HG03159 (cell line): ENCODE measurements around the gene BBS7.

ENCODE experiments used
- ATAC-seq: cut with Tn5 transposase; IDR thresholded peaks from one replicate; pipeline ENCODE4 v1.9.1; 2021; ENCODE audit warnings: mild to moderate bottlenecking, moderate library complexity; ENCODE audit not compliant: unreplicated experiment

BBS7 gene, protein sequence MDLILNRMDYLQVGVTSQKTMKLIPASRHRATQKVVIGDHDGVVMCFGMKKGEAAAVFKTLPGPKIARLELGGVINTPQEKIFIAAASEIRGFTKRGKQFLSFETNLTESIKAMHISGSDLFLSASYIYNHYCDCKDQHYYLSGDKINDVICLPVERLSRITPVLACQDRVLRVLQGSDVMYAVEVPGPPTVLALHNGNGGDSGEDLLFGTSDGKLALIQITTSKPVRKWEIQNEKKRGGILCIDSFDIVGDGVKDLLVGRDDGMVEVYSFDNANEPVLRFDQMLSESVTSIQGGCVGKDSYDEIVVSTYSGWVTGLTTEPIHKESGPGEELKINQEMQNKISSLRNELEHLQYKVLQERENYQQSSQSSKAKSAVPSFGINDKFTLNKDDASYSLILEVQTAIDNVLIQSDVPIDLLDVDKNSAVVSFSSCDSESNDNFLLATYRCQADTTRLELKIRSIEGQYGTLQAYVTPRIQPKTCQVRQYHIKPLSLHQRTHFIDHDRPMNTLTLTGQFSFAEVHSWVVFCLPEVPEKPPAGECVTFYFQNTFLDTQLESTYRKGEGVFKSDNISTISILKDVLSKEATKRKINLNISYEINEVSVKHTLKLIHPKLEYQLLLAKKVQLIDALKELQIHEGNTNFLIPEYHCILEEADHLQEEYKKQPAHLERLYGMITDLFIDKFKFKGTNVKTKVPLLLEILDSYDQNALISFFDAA

DNA sequence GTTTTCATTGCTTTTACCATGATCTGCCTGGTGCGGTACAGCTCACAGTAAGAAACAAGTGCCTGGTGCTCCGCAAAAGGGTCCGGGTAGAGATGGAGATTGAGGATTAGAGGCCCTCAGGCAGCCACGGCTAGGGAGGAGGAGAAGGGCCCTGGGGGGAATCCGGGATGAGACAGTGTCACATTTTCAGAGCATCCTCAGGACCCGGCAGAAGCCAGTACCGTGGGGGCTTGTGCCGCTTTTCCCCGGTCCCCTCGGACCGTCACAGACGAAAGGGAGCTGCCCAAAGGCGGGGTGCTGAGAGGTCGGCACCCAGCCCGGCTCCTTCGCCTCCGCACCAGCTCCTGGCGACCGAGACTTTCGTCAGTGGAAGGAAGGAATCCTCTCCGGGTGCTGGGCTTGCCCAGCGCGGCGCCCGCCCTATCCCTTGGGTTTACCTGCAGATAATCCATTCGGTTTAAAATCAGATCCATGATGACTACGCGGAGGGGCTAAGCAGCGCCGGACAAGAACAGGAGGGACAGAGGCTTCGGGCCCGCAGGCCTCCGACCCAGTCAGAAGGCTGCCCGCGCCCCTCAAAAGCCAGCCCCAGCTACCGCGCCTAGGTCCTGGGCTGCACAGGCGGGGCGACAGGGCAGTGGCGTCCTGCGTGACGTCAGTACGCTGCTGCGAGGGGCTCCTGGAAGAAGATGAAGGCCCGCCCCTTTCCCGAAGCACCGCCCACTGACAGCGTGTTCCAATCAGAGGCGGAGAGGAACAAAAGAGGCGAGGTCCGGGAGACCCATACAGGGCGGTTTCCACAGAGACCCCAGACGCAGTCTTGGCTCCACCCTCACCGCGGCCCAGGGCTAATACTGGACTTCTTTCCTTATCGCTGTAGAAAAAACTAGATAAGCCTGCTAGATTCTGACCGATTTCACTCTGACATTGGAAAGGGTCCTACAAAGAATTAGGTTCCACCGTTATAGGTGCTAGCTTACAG is at the start of gene BBS7:
BBS7 (minus strand) TSS at position 634 of the 982 bp plus-strand sequence; CDS start at position 473, 161 bp downstream.
- peak; percentile 99 for ATAC-seq

DNA sequence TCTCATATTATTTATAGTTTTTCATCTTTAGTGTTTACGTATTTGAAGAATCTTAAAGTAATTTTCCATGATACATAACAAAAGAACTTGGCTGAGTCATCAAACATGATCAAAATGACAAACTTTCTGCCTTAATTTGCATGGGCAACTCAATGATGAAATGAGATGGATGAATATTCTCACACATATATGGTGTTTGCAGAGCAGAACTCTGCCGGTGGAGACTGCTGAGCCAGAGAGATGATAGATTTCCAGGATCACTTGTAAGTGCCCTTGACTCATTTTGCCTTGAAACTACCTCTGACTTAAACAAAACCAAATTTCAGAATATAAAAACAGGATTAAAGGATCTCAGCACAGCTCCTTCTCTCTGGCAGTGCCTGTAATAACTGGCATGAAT is 43.4 kb upstream of the BBS7 start:
- ATAC-seq, result no peak

DNA sequence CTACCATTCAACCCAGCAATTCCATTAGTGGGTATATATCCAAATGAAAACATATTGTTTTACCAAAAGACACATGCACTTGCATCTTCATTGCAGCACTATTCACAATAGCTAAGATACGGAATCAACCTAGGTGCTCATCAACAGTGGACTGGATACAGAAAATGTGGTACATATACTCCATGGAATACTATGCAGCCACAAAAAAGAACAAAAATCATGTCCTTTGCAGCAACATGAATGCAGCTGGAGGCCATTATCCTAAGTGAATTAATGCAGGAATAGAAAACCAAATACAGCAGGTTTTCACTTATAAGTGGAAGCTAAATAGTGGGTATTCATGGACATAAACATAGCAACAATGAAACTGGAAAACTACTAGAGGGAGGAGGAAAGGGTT is 38.1 kb upstream of the BBS7 start:
- ATAC-seq, result no peak

DNA sequence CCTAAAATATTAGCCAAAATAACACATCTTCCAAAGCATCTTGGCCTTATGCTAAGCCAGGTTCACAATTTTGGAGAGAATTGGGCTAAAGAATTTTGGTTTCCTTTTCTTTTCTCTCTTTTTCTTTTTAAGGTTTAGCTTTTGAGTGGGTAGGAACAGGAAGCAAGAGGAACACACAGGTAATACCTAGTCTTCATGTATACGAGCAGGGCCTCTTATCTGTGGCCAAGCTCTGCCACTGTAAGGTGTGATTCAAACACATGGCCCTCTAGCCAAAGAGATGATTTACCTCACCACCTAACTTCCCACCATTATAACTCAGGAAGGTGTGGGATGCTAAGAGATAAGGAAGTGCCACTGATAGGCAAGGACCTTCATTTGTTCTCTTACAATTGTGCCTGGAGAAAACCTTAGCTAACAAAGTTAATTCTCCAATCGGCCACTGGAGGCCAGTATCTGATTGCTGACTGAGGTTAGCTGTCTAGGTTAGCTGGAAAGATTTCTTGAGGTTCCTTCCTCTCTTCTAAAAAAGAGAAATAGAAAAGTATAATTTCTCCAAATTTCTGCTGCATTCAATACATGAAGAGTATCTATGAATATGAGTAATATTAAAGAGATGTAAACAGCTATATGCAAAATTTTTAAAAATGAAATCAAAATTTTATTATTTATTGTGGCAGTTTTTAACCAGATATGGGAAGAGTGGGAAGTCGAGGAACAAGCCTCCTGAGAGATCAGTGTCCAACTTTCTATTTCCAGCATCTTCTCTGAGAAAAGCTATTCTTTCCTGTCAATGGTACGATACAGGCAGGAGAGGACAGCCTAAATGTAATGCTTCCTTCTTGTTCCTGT is 30.1 kb upstream of the BBS7 start:
- peak; percentile 92 for ATAC-seq

DNA sequence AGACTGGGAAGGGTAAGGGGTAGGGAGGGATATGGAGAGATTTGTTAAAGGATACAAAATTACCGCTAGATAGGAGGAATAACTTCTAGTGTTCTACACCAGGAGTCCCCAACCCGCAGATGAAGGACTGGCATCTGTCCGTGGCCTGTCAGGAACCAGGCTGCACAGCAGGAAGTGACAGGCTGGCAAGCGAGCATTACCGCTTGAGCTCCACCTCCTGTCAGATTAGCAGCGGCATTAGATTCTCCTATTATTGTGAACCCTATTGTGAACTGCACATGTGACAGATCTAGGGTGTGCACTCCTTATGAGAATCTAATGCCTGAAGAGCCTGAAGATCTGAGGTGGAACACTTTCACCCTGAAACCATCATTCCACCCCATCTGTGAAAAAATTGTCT is 27.9 kb upstream of the BBS7 start:
- no peak for ATAC-seq

DNA sequence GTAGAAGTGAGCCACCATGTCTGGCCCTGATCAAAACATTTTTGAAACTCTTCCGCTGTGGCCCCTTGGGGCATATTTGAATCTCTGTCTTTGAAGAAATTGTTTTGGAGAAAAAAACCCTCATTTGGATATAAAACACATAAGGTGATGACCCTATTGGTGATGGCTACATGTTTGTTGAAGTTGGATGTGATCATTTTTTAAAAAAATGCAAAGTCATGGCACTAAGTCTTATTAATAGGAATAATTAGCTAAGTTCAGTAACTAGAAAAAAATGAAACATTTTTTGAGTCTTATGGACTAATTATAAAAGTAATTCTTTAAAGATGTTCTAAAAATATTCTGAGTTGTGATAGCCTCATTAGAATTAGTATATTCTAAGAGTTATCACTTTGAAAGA is 17.9 kb upstream of the BBS7 start:
- no peak for ATAC-seq

GRCh38 chr4:121885115-121885514 is 14.8 kb upstream of the BBS7 start:
- ATAC-seq, result no peak

DNA sequence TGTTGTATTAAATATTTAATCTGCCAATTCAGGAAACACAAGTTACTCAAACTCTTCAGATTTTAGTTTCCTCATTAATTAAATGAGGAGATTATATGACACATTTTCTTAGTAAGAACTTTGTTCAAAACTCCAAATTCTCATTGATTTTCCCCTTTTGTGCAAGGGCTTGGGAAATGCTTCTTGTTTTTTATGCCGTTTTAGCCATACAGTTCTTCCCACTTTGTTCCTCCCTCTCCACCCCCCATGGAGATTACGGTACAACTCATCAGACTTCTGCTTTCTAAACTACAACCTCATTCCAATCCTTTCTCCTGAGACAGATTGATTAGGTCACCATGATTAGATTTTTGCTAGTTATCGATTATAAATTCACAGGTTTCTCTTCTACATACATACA is 10.9 kb upstream of the BBS7 start:
- no peak for ATAC-seq

DNA sequence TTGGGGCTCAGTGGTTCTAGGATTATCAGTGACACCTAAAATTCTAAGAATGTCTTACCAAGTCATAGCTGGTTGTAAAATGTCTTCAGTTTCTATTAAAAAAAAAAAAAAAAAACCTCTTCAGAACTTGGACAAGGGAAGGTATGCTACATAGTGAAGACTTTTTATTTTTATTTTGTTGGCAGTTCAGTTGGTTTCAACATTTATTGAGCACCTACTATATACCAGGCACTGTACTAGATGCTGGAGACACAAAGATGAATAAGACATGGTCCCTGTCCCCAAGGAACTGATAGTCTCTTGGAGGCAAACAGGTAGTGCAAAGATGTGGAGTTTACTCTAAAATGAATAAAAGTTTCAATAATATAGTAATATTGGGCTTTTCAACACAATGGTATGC is 8.9 kb upstream of the BBS7 start:
- ATAC-seq, result no peak

- ATAC-seq, result no peak
These were observed 6.9 kb upstream of the BBS7 start for GRCh38 chr4:121877041-121877773.

DNA sequence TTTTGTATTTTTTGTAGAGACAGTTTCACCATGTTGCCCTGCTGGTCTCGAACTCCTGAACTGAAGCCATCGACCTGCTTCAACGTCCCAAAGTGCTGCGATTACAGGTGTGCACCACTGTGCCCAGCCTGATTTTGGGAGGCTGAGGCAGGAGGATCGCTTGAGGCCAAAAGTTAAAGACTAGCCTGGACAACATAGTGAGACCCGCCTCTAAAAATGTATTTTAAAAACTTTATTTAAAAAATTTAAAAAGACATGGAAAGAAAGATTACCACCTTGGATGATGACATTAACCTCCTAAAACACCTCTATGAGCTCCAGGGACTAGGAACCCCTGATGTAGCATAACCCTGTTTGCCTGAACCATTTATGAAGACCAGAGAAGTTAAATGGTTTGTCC is 5.8 kb upstream of the BBS7 start:
- ATAC-seq, result no peak

DNA sequence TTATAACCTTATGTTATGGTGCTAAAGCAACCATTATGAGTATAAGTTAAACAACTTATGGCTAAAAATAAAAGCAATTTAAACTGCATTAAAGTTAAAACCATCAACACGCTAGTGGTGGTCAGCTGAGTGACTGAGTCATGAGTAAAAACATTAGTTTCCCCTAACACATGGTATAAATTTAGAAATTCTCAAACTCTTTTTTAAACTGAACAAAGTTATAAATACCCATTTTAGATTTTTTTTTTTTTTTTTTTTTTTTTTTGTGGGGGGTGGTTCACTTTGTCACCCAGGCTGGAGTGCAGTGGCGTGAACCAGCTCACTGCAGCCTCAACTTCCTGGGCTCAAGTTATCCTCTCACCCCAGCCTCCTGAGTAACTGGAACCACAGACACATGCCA is 5.4 kb upstream of the BBS7 start:
- ATAC-seq, result no peak

DNA sequence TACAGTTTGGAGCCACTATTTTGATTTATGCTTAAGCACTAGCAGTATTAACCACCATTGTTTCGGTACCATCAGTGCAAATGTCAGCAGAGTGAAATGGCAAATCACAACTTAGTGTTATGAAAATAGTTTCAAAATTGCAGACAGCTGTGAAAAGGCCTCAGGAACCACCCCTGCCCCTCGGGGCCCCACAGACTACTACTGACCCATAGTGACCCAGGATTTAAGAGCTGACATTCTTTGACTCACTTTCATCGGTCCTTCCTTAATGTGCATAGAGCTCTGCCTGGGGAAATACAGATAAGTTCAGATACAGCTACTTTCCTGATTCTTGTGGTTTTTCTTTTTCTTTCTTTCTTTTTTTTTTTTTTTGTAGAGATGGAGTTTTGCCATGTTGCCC is 3.3 kb upstream of the BBS7 start:
- ATAC-seq, result no peak

DNA sequence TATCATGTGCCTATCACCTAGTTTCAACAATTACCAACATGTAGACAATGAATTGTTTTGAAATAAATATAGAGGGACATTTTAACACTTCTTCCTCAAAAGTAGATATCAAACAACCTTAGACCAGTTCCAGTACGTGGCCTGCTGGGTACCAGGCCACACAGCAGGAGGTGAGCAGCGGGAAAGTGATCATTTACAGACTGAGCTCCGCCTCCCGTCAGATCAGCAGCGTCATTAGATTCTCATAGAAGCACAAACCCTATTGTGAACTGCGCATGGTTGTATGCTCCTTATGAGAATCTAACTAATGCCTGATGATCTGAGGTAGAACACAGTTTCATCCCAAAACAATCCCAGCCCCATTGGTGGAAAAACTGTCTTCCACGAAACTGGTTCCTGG is 6.5 kb downstream of the BBS7 start:
- no peak for ATAC-seq

- ATAC-seq, result no peak
These were observed 8.8 kb downstream of the BBS7 start for GRCh38 chr4:121861426-121861825.

DNA sequence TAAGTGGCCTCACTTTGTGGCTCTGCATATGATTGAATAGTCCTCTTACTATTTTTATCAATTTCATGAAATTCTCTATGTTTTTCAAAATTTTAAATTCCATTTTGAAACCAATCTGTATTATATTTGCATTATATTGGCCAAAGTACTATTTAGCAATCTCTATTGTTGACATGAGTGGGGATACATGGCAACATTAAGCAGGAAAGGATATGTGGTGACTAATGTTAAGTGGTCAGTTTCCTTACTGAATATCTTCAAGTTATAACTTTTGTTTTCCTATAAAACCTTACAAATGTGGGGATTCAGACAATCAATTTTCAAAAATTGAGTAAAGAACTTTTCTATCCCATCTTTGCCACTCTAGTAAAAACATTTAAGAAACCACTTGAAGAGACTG is 10.2 kb downstream of the BBS7 start:
- no peak for ATAC-seq

GRCh38 chr4:121851354-121851753 is 18.9 kb downstream of the BBS7 start:
- ATAC-seq, result no peak

- no peak for ATAC-seq
These were observed 23.6 kb downstream of the BBS7 start for GRCh38 chr4:121846662-121847061.

- ATAC-seq, result no peak
These were observed 27.4 kb downstream of the BBS7 start for GRCh38 chr4:121842862-121843261.

- ATAC-seq, result no peak
These were observed 32.1 kb downstream of the BBS7 start for GRCh38 chr4:121838136-121838535.
